ENCODE data around the gene ZFP92.
"Not testable (repeated sequence)": the region's sequence is repeated elsewhere in the genome, so short reads cannot be mapped to it uniquely, and the experiment has no call there.

Gene ZFP92

GRCh38 chrX:153411255-153411987 is at the start of gene ZFP92:
Gene ZFP92 (plus strand): TSS chrX:153411472. CDS start chrX:153418323, 6,851 bp downstream.
- DNase-seq (ENCODE audit: low read depth): no peak

- DNase-seq (ENCODE audit: low read depth): no peak
Observed at GRCh38 chrX:153361781-153362397, 49.4 kb upstream of the ZFP92 start.

- no peak for DNase-seq (ENCODE audit: low read depth)
Observed at GRCh38 chrX:153365670-153366069, 45.6 kb upstream of the ZFP92 start.

- DNase-seq (ENCODE audit: low read depth): no peak
Observed at GRCh38 chrX:153366119-153366518, 45.2 kb upstream of the ZFP92 start.

GRCh38 chrX:153366878-153367538 is 44.3 kb upstream of the ZFP92 start:
- no peak for DNase-seq (ENCODE audit: low read depth)

- DNase-seq (ENCODE audit: low read depth): no peak
Observed at GRCh38 chrX:153370293-153371055, 40.8 kb upstream of the ZFP92 start.

GRCh38 chrX:153371256-153371655 is 40.0 kb upstream of the ZFP92 start:
- no peak for DNase-seq (ENCODE audit: low read depth)

GRCh38 chrX:153372949-153373348 is 38.3 kb upstream of the ZFP92 start:
- DNase-seq (ENCODE audit: low read depth): no peak

GRCh38 chrX:153374426-153374825 is 36.8 kb upstream of the ZFP92 start:
- DNase-seq (ENCODE audit: low read depth): no peak

- no peak for DNase-seq (ENCODE audit: low read depth)
Observed at GRCh38 chrX:153375571-153375970, 35.7 kb upstream of the ZFP92 start.

GRCh38 chrX:153377727-153378126 is 33.5 kb upstream of the ZFP92 start:
- DNase-seq (ENCODE audit: low read depth): no peak

GRCh38 chrX:153378607-153379006 is 32.7 kb upstream of the ZFP92 start:
- no peak for DNase-seq (ENCODE audit: low read depth)

- DNase-seq (ENCODE audit: low read depth): no peak
Observed at GRCh38 chrX:153379508-153379907, 31.8 kb upstream of the ZFP92 start.

- no peak for DNase-seq (ENCODE audit: low read depth)
Observed at GRCh38 chrX:153379971-153380581, 31.2 kb upstream of the ZFP92 start.

GRCh38 chrX:153380691-153381090 is 30.6 kb upstream of the ZFP92 start:
- DNase-seq (ENCODE audit: low read depth): no peak

- no peak for DNase-seq (ENCODE audit: low read depth)
Observed at GRCh38 chrX:153381684-153382532, 29.4 kb upstream of the ZFP92 start.

GRCh38 chrX:153382563-153383482 is 28.4 kb upstream of the ZFP92 start:
- DNase-seq (ENCODE audit: low read depth): no peak

- no peak for DNase-seq (ENCODE audit: low read depth)
Observed at GRCh38 chrX:153384390-153384789, 26.9 kb upstream of the ZFP92 start.

GRCh38 chrX:153384973-153385372 is 26.3 kb upstream of the ZFP92 start:
- DNase-seq (ENCODE audit: low read depth): not testable (repeated sequence)

- no peak for DNase-seq (ENCODE audit: low read depth)
Observed at GRCh38 chrX:153386097-153386496, 25.2 kb upstream of the ZFP92 start.
